ENCODE data around the gene CYP2E1.
"Not testable (repeated sequence)": the region's sequence is repeated elsewhere in the genome, so short reads cannot be mapped to it uniquely, and the experiment has no call there.

Gene CYP2E1

GRCh38 chr10:133528296-133528844, 1.2 kb downstream of the CYP2E1 start:
- DNase-seq (ENCODE audit: low read depth in 3 of 3) = no peak

- no peak for DNase-seq (ENCODE audit: low read depth in 3 of 3)
Observed at GRCh38 chr10:133528845-133529575, 1.8 kb downstream of the CYP2E1 start.

GRCh38 chr10:133529576-133529946, 2.4 kb downstream of the CYP2E1 start:
- no peak for DNase-seq (ENCODE audit: low read depth in 3 of 3)

- DNase-seq (ENCODE audit: low read depth in 3 of 3) = no peak
Observed at GRCh38 chr10:133530506-133530905, 3.3 kb downstream of the CYP2E1 start.

GRCh38 chr10:133532871-133533270, 5.7 kb downstream of the CYP2E1 start:
- no peak for DNase-seq (ENCODE audit: low read depth in 3 of 3)

GRCh38 chr10:133534417-133534816, 7.3 kb downstream of the CYP2E1 start:
- no peak for DNase-seq (ENCODE audit: low read depth in 3 of 3)

GRCh38 chr10:133536198-133536597, 9.0 kb downstream of the CYP2E1 start:
- no peak for DNase-seq (ENCODE audit: low read depth in 3 of 3)

GRCh38 chr10:133537546-133538545, 10.7 kb downstream of the CYP2E1 start:
- no peak for DNase-seq (ENCODE audit: low read depth in 3 of 3)

GRCh38 chr10:133541441-133541975, 14.3 kb downstream of the CYP2E1 start:
- not testable (repeated sequence) for DNase-seq (ENCODE audit: low read depth in 3 of 3)

- DNase-seq (ENCODE audit: low read depth in 3 of 3) = no peak
Observed at GRCh38 chr10:133544506-133544905, 17.3 kb downstream of the CYP2E1 start.

- DNase-seq (ENCODE audit: low read depth in 3 of 3) = no peak
Observed at GRCh38 chr10:133554600-133554999, 27.4 kb downstream of the CYP2E1 start.

GRCh38 chr10:133555521-133555920, 28.4 kb downstream of the CYP2E1 start:
- no peak for DNase-seq (ENCODE audit: low read depth in 3 of 3)

- no peak for DNase-seq (ENCODE audit: low read depth in 3 of 3)
Observed at GRCh38 chr10:133557381-133557780, 30.2 kb downstream of the CYP2E1 start.

- DNase-seq (ENCODE audit: low read depth in 3 of 3) = no peak
Observed at GRCh38 chr10:133559216-133559615, 32.1 kb downstream of the CYP2E1 start.

GRCh38 chr10:133564816-133565215, 37.7 kb downstream of the CYP2E1 start:
- DNase-seq (ENCODE audit: low read depth in 3 of 3) = no peak

GRCh38 chr10:133565441-133566294, 38.5 kb downstream of the CYP2E1 start, which contains the start of gene SYCE1:
SYCE1 (minus strand) TSS chr10:133565583; CDS start chr10:133565529, 54 bp downstream.
- peak in 1 of 3 experiments; percentile 5 for DNase-seq (ENCODE audit: low read depth in 3 of 3)

GRCh38 chr10:133567119-133567518, 40.0 kb downstream of the CYP2E1 start:
- DNase-seq (ENCODE audit: low read depth in 3 of 3) = no peak

- no peak for DNase-seq (ENCODE audit: low read depth in 3 of 3)
Observed at GRCh38 chr10:133567609-133568286, 40.6 kb downstream of the CYP2E1 start.

- DNase-seq (ENCODE audit: low read depth in 3 of 3) = no peak
Observed at GRCh38 chr10:133568287-133568614, 41.1 kb downstream of the CYP2E1 start.

- not testable (repeated sequence) for DNase-seq (ENCODE audit: low read depth in 3 of 3)
Observed at GRCh38 chr10:133568831-133569527, 41.8 kb downstream of the CYP2E1 start.

Measured in stimulated activated CD4-positive, alpha-beta T cell treated with anti-CD3 and anti-CD28 coated beads, TNF-alpha, amount 100 ng/mL, for 24 hours (primary cell).